MCF 10A (cell line): ENCODE measurements around the gene DET1. TPM values are rescaled to one million over a fixed set of nuclear protein-coding genes. Genes with fewer than 3 reads are reported as not detected.
"Not testable (repeated sequence)": the region's sequence is repeated elsewhere in the genome, so short reads cannot be mapped to it uniquely, and the experiment has no call there.

ENCODE experiments used
- BruUV-seq: library from RNA; stranded (reverse); fragments of 400-500 nt; replicated peaks from 2 replicates; lab custom pipeline; 2021; lab: Mats Ljungman, UMichigan
- CTCF ChIA-PET: fragments of 300-600 bp; sonication (Branson Sonifier 250); formaldehyde crosslinking; extraction: SDS; loops from one replicate; lab custom pipeline; 2021; ENCODE audit warnings: antibody characterized with exemption, inconsistent platforms; lab: Yijun Ruan, JAX
- POLR2A ChIA-PET: fragments of 300-600, 350-650 bp; sonication (Branson Sonifier 250); formaldehyde crosslinking; extraction: SDS; loops from one replicate; lab custom pipeline; 2020; ENCODE audit warnings: antibody characterized with exemption, inconsistent platforms; lab: Yijun Ruan, JAX
- DNase-seq: peaks from one replicate; pipeline ENCODE4 v3.0.0-alpha.2; 2018; ENCODE audit not compliant: unreplicated experiment
- H3K27ac Mint-ChIP-seq: one replicate; pipeline ENCODE4 v1.8.0; 2022; ENCODE audit warnings: mild to moderate bottlenecking, low read depth, mixed read lengths; ENCODE audit not compliant: unreplicated experiment
- H3K27me3 Mint-ChIP-seq: one replicate; pipeline ENCODE4 v1.8.0; 2022; ENCODE audit warnings: mixed read lengths; ENCODE audit not compliant: insufficient read depth, unreplicated experiment
- H3K36me3 Mint-ChIP-seq: one replicate; pipeline ENCODE4 v1.8.0; 2022; ENCODE audit warnings: mild to moderate bottlenecking, moderate library complexity, mixed read lengths; ENCODE audit not compliant: insufficient read depth, unreplicated experiment
- H3K4me1 Mint-ChIP-seq: one replicate; pipeline ENCODE4 v1.8.0; 2022; ENCODE audit warnings: mixed read lengths; ENCODE audit not compliant: insufficient read depth, unreplicated experiment
- H3K4me3 Mint-ChIP-seq: one replicate; pipeline ENCODE4 v1.8.0; 2022; ENCODE audit warnings: mild to moderate bottlenecking, moderate library complexity, mixed read lengths; ENCODE audit not compliant: unreplicated experiment
- H3K9me3 Mint-ChIP-seq: one replicate; pipeline ENCODE4 v1.8.0; 2022; ENCODE audit warnings: mixed read lengths; ENCODE audit not compliant: unreplicated experiment
- intact Hi-C: fragments of 100-400 bp; cut with micrococcal nuclease; formaldehyde crosslinking; loops from 2 replicates; pipeline ENCODE4 v1.14.1; 2022
- total RNA-seq: library from RNA; stranded (reverse); gene quantifications from 2 replicates; pipeline ENCODE4 v1.2.3, GENCODE V29; 2022
- TF ChIP-seq, protein P1 (sequence below): fragments of 200-600 bp; IDR thresholded peaks from one replicate; pipeline ENCODE4 v1.8.0; 2022; ENCODE audit warnings: antibody characterized with exemption, mild to moderate bottlenecking; ENCODE audit not compliant: unreplicated experiment

DET1 gene
- total RNA-seq, 1 experiment from 2014 or later, result 5.1 TPM

DNA sequence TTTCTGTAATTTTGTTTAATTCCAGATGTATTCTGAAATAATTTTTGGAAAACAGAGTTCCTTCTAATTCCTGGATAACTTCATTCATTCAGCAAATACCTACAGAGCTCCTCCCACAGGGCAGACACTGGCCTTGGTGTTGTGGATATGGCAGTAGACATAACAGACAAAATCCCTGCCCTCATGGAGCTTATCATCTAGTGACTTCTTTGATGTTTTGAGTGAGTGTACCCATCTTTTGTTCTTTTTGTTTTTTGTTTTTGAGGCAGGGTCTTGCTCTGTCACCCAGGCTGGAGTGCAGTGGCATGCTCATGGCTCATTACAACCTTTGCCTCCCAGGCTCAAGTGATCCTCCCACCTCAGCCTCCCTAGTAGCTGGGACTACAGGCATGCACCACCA lies 21.1 kb downstream of the DET1 start:
- no peak for DNase-seq
- Mint-ChIP-seq H3K9me3 (no peaks in the 10 kb centered on the region), H3K27me3 (no peaks in the 10 kb centered on the region), H3K36me3 (peaks cover 29% of the 10 kb centered on the region), H3K27ac (no peak overlapping the region), H3K4me3 (no peak overlapping the region), H3K4me1 (no peaks in the 10 kb centered on the region)
- TF ChIP-seq, protein P1, sequence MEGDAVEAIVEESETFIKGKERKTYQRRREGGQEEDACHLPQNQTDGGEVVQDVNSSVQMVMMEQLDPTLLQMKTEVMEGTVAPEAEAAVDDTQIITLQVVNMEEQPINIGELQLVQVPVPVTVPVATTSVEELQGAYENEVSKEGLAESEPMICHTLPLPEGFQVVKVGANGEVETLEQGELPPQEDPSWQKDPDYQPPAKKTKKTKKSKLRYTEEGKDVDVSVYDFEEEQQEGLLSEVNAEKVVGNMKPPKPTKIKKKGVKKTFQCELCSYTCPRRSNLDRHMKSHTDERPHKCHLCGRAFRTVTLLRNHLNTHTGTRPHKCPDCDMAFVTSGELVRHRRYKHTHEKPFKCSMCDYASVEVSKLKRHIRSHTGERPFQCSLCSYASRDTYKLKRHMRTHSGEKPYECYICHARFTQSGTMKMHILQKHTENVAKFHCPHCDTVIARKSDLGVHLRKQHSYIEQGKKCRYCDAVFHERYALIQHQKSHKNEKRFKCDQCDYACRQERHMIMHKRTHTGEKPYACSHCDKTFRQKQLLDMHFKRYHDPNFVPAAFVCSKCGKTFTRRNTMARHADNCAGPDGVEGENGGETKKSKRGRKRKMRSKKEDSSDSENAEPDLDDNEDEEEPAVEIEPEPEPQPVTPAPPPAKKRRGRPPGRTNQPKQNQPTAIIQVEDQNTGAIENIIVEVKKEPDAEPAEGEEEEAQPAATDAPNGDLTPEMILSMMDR, result no peak
- intact Hi-C loops, result no loop called here
- POLR2A ChIA-PET, result no interaction called here
- no TSS peak for BruUV-seq
- CTCF ChIA-PET, result interaction anchor here (0.6 kb wide), 2 partner anchors 23 to 1124 kb away, joined by 3 read pairs; no protein-coding TSS in a partner anchor

DNA sequence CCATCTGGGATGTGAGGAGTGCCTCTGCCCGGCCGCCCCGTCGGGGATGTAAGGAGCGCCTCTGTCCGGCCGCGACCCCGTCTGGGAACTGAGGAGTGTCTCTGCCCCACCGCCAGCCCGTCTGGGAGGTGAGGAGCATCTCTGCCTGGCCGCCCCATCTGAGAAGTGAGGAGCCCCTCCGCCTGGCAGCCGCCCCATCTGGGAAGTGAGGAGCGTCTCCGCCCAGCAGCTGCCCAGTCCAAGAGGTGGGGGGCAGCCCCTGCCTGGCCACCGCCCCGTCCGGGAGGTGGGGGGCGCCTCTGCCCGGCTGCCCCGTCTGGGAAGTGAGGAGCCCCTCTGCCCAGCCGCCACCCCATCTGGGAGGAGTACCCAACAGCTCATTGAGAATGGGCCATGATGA lies 22.4 kb downstream of the DET1 start:
- H3K27me3 Mint-ChIP-seq, CTCF ChIA-PET, BruUV-seq, H3K4me3 Mint-ChIP-seq, H3K9me3 Mint-ChIP-seq, H3K27ac Mint-ChIP-seq, POLR2A ChIA-PET, intact Hi-C loops, H3K4me1 Mint-ChIP-seq, DNase-seq: not testable (repeated sequence)
- H3K36me3 Mint-ChIP-seq, result peaks cover 15% of the 10 kb centered on the region

DNA sequence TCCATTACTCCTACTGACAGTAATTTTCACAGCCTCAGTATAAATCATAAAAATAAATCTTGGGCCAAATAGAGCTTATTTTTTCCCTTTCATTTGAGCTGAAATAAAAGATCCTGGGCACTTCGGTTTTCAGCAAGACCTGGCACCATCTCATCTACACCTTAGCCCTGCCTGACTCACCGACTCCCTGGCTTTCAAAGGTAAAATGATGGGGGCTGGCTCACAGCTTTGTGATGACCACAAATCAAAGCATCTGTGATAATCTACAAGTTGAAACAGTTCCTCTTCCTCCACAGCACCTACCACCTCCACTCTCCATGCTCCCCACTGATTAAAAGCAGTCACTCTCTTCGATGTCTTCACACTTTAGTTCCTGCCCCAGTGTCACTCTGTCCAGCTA lies 27.6 kb downstream of the DET1 start:
- TF ChIP-seq, protein P1, result no peak
- H3K36me3 Mint-ChIP-seq, result peaks cover 4% of the 10 kb centered on the region
- H3K4me3 Mint-ChIP-seq, result no peak overlapping the region
- H3K4me1 Mint-ChIP-seq, result no peaks in the 10 kb centered on the region
- DNase-seq, result no peak
- intact Hi-C loops, result no loop called here
- H3K27me3 Mint-ChIP-seq, result no peaks in the 10 kb centered on the region
- ChIA-PET CTCF (interaction anchor here (1.2 kb wide), 1 partner anchor 15 kb away, joined by 3 read pairs; no protein-coding TSS in a partner anchor), POLR2A (interaction anchor here (0.7 to 1.1 kb wide), 2 partner anchors 24 to 51 kb away, joined by 3 read pairs; no protein-coding TSS in a partner anchor)
- no peak overlapping the region for H3K27ac Mint-ChIP-seq
- H3K9me3 Mint-ChIP-seq, result no peaks in the 10 kb centered on the region
- no TSS peak for BruUV-seq

DNA sequence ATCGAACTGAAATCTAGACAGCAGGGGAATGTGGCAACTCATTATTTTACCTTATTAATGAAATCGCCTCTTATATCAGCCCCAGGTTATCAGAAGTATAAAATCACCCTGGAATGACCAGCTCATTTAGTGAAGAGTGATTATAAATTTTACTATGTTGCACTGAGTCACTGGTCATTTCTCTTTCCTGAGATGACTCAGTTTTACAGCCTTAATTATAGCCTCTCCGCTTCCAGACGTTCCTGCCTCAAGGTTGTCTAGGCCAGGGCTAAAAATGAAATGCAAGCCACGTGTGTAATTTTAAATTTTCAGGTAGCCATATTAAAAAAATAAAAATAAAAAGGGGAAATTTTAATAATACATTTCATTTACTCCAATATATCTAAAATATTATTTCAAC lies 33.3 kb downstream of the DET1 start:
- no peak for DNase-seq
- CTCF ChIA-PET, result no interaction called here
- BruUV-seq, result no TSS peak

More for the DNA sequence above, 33.3 kb downstream of the DET1 start:
- POLR2A ChIA-PET, result no interaction called here
- Mint-ChIP-seq H3K36me3 (peaks cover 20% of the 10 kb centered on the region), H3K9me3 (no peaks in the 10 kb centered on the region), H3K27me3 (no peaks in the 10 kb centered on the region), H3K27ac (no peak overlapping the region), H3K4me3 (no peak overlapping the region), H3K4me1 (no peaks in the 10 kb centered on the region)
- TF ChIP-seq, protein P1, result no peak
- intact Hi-C loops, result no loop called here
